ENCODE results near the gene SLC9A3. TPM values are rescaled to one million over a fixed set of nuclear protein-coding genes. Genes with fewer than 3 reads are reported as not detected.

The SLC9A3 gene
- total RNA-seq, 3 donors from 2014 or later (not counting 1 experiment from before 2014, with no cell fraction given) = 0.61 to 1.1 (median 0.73) TPM

DNA sequence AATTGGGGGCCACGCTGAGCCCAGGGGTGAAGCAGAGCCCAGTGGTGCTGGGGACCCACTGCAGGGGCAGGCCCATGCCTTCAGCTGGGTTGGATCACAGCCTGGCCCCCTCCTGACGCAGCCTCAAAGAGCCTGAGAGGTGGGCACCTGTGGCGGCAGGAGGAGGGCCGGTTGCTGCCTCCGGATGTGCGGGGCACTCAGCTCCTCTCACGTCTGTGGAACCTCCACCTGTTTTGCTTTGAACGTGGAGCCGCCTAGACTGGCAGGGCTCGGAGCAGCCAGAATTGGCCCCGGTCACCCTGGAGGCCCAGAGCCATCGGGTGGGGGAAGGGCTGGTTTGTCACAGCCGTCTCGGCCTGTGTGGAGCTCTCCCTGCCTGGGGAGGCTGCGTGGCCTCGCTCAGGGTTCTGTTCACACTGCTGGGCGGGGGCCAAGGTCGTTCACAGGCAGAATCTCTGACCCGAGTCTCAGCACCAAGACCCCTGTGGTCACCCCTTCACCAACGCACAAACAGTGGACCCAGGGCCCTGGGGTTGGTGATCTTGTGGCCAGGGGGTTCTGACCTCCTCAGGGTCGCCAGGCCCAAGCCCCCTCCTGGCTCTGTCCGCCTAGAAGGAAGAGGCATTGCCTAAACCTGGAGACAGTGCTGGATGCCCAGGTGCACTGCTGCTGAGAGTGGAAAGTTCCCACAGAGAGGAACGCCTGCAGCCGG, 9.2 kb upstream of the SLC9A3 start:
- no peaks in the 10 kb centered on the region for H3K9me3 ChIP-seq (ENCODE audit: control insufficient read depth, insufficient read depth, low read length)
- Mint-ChIP-seq H3K36me3 (no peaks in the 10 kb centered on the region), H3K4me1 (peaks cover 10 to 12% of the 10 kb centered on the region in 2 donors), H3K27me3 (ENCODE audit: low read depth in 2 of 2) (peaks cover 16 to 25% of the 10 kb centered on the region in 2 donors), H3K27ac (no peak overlapping the region), H3K4me3 (no peak overlapping the region), H3K9me3 (no peaks in the 10 kb centered on the region)
- no peak overlapping the region for H3K4me3 ChIP-seq (ENCODE audit: low read length)
- 79% methylated on average over 24 of the region's 24 CpGs for WGBS (ENCODE audit: insufficient coverage)
- peaks cover 9% of the 10 kb centered on the region for H3K27me3 ChIP-seq (ENCODE audit: control insufficient read depth, insufficient read depth, low read length)
- TF ChIP-seq, protein P1, sequence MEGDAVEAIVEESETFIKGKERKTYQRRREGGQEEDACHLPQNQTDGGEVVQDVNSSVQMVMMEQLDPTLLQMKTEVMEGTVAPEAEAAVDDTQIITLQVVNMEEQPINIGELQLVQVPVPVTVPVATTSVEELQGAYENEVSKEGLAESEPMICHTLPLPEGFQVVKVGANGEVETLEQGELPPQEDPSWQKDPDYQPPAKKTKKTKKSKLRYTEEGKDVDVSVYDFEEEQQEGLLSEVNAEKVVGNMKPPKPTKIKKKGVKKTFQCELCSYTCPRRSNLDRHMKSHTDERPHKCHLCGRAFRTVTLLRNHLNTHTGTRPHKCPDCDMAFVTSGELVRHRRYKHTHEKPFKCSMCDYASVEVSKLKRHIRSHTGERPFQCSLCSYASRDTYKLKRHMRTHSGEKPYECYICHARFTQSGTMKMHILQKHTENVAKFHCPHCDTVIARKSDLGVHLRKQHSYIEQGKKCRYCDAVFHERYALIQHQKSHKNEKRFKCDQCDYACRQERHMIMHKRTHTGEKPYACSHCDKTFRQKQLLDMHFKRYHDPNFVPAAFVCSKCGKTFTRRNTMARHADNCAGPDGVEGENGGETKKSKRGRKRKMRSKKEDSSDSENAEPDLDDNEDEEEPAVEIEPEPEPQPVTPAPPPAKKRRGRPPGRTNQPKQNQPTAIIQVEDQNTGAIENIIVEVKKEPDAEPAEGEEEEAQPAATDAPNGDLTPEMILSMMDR (IDR thresholded peaks at IDR 0.05) = no peak
- H3K4me1 ChIP-seq (ENCODE audit: control insufficient read depth, insufficient read depth, low read length) = peaks cover 24% of the 10 kb centered on the region
- H3K36me3 ChIP-seq (ENCODE audit: control insufficient read depth, insufficient read depth, low read length) = no peaks in the 10 kb centered on the region
- intact Hi-C loops (cut with micrococcal nuclease) = no loop called here
- no peak overlapping the region for H3K27ac ChIP-seq (ENCODE audit: low read length)
- no peak for DNase-seq
- no peak for ATAC-seq

DNA sequence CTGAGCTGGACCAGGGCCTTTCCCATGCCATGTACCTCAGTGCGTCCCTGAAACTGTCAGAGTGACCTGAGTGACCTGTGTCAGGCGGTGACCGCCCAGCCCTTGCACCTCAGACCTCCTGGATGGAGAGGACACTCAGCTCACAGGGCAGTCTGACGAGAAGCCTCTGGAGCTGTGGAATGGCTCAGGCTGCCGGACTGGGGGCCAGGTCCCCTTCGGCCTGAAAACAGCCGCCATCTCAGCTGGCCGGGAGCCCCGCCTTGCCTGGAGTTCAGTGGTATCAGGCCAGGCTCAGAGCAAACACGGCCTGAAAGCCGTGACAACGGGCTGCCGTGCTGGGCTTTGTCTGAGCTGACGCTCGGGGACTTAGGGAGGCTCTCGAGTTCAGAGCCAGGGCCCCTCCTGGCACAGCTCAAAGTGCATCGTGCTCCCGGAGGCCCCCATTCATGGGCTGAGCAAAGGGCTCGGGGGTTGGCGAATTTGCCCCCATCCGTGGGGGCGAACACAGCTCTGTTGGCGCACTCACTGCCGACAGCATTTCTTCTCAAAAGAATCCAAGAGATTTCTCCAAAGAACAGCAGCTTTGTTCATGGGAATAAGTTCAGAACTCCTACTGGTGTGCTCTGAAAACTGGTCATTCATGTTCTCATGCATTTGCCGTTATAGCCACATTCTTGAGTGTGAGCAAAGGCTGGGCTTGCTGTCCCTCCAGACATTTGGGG, 8.4 kb upstream of the SLC9A3 start:
- H3K4me3 Mint-ChIP-seq = no peak overlapping the region
- H3K27me3 Mint-ChIP-seq (ENCODE audit: low read depth in 2 of 2) = peaks cover 16 to 25% of the 10 kb centered on the region in 2 donors
- intact Hi-C loops (cut with micrococcal nuclease) = no loop called here
- Histone ChIP-seq H3K9me3 (ENCODE audit: control insufficient read depth, insufficient read depth, low read length) (no peaks in the 10 kb centered on the region), H3K27ac (ENCODE audit: low read length) (no peak overlapping the region), H3K4me1 (ENCODE audit: control insufficient read depth, insufficient read depth, low read length) (peaks cover 28% of the 10 kb centered on the region), H3K4me3 (ENCODE audit: low read length) (no peak overlapping the region), H3K27me3 (ENCODE audit: control insufficient read depth, insufficient read depth, low read length) (peaks cover 12% of the 10 kb centered on the region), H3K36me3 (ENCODE audit: control insufficient read depth, insufficient read depth, low read length) (no peaks in the 10 kb centered on the region)
- ATAC-seq (no peak), DNase-seq (no peak)
- 82% methylated on average over 25 of the region's 25 CpGs for WGBS (ENCODE audit: insufficient coverage)
- no peaks in the 10 kb centered on the region for H3K9me3 Mint-ChIP-seq
- no peaks in the 10 kb centered on the region for H3K36me3 Mint-ChIP-seq
- peaks cover 11 to 13% of the 10 kb centered on the region in 2 donors for H3K4me1 Mint-ChIP-seq
- TF ChIP-seq, protein P1 (IDR thresholded peaks at IDR 0.05) = no peak
- no peak overlapping the region for H3K27ac Mint-ChIP-seq

DNA sequence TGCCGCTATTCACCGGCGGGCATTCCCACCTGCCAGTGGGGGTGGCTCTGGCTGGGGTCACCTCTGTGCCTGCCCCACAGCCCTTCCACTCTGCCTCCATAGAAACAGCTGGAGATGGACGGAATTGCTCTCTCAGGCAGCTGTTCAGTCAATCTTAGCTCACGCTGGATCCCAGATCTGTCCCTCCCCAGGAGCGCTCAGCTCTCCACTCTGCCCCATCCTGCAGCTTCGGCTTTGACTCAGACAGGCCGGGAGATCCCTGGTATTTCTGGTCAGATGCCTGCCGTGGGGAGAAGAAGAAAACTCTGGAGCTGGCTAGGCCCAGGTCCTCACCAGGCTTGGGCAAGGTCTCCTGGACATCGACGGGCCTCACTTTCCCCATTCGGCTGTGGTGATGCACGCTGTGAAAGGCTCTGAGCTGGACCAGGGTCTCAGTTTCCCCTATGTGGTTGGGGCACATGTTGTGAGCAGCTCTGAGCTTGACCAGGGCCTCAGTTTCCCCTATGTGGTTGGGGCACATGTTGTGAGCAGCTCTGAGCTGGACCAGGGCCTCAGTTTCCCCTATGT, 7.6 kb upstream of the SLC9A3 start:
- no peak overlapping the region for H3K27ac ChIP-seq (ENCODE audit: low read length)
- Mint-ChIP-seq H3K36me3 (no peaks in the 10 kb centered on the region), H3K9me3 (no peaks in the 10 kb centered on the region), H3K4me3 (no peak overlapping the region), H3K27ac (no peak overlapping the region), H3K27me3 (ENCODE audit: low read depth in 2 of 2) (peaks cover 23 to 25% of the 10 kb centered on the region in 2 donors), H3K4me1 (peaks cover 19 to 21% of the 10 kb centered on the region in 2 donors)
- H3K36me3 ChIP-seq (ENCODE audit: control insufficient read depth, insufficient read depth, low read length) = no peaks in the 10 kb centered on the region
- DNase-seq (no peak), ATAC-seq (no peak)
- no peaks in the 10 kb centered on the region for H3K9me3 ChIP-seq (ENCODE audit: control insufficient read depth, insufficient read depth, low read length)
- peaks cover 19% of the 10 kb centered on the region for H3K27me3 ChIP-seq (ENCODE audit: control insufficient read depth, insufficient read depth, low read length)
- peaks cover 37% of the 10 kb centered on the region for H3K4me1 ChIP-seq (ENCODE audit: control insufficient read depth, insufficient read depth, low read length)
- intact Hi-C loops (cut with micrococcal nuclease) = no loop called here
- WGBS (ENCODE audit: insufficient coverage) = 87% methylated on average over 13 of the region's 13 CpGs
- TF ChIP-seq, protein P1 (IDR thresholded peaks at IDR 0.05) = no peak
- H3K4me3 ChIP-seq (ENCODE audit: low read length) = no peak overlapping the region
